Esophagus muscularis mucosa (tissue), 4 donors: ENCODE data around the gene CCL8. TPM values are rescaled to one million over a fixed set of nuclear protein-coding genes. Genes with fewer than 3 reads are reported as not detected.

Source experiments
- DNase-seq: peaks from one replicate; pipeline ENCODE4 v3.0.0-alpha.2; 2017; ENCODE audit errors: extremely low spot score
- H3K27ac ChIP-seq, 4 donors: fragments of 200-600 bp; sonication (generic); replicated peaks in 1 of 4; 1 replicate in 3 of 4; 2 replicates in 1 of 4; pipeline ENCODE4 v1.5.1; 2016 to 2019; ENCODE audit warnings: mild to moderate bottlenecking in 1 of 4
- H3K27me3 ChIP-seq, 4 donors: fragments of 200-600 bp; sonication (generic); one replicate each; pipeline versions ENCODE4 v1.5.1 to v1.6.0; 2016 to 2019
- H3K36me3 ChIP-seq, 4 donors: fragments of 200-600 bp; sonication (generic); one replicate each; pipeline ENCODE4 v1.5.1; 2016 to 2019
- H3K4me1 ChIP-seq, 4 donors: fragments of 200-600 bp; sonication (generic); one replicate each; pipeline ENCODE4 v1.5.1; 2016 to 2019
- H3K4me3 ChIP-seq, 4 donors: fragments of 200-600 bp; sonication (generic); 1 replicate in 2 of 4; 2 replicates in 2 of 4; pipeline ENCODE4 v1.5.1; 2016 to 2019; ENCODE audit warnings: mild to moderate bottlenecking in 4 of 4, moderate library complexity in 1 of 4
- H3K9me3 ChIP-seq, 4 donors: fragments of 200-600 bp; sonication (generic); 1 replicate in 3 of 4; 2 replicates in 1 of 4; pipeline ENCODE4 v1.5.1; 2016 to 2019
- CTCF ChIP-seq, 3 experiments: fragments of 200-600 bp in 2 of 3; fragments of 450-650 bp in 1 of 3; sonication (generic) in 2 of 3; IDR thresholded peaks; one replicate each; pipeline ENCODE4 v1.5.1; 2017 to 2019; ENCODE audit warnings: antibody characterized with exemption in 3 of 3, mild to moderate bottlenecking in 2 of 3, moderate library complexity in 1 of 3
- EP300 ChIP-seq: sonication (generic); formaldehyde crosslinking; IDR thresholded peaks from one replicate; pipeline ENCODE4 v1.6.1; 2017; ENCODE audit warnings: antibody characterized with exemption
- POLR2A ChIP-seq: fragments of 450-650 bp; IDR thresholded peaks from one replicate; pipeline ENCODE4 v1.6.1; 2017; ENCODE audit warnings: antibody characterized with exemption, moderate library complexity, mild to moderate bottlenecking, low read depth
- POLR2AphosphoS5 ChIP-seq, 2 donors: sonication (generic); formaldehyde crosslinking; IDR thresholded peaks; one replicate each; pipeline ENCODE4 v1.6.1; 2017; ENCODE audit warnings: antibody characterized with exemption in 2 of 2
- WGBS: methylation state at CpG from one replicate; pipeline ENCODE4 v1.1.5; 2018; 5-methylcytosine and 5-hydroxymethylcytosine counted together
- intact Hi-C: fragments of 100-400 bp; cut with DNase I; formaldehyde crosslinking; loops from one replicate; pipeline ENCODE4 v1.15.1; 2023
- total RNA-seq, 4 donors: library from RNA; depleted of rRNA; stranded (reverse); fragments of >200 nt; gene quantifications; one replicate each; pipeline versions ENCODE4 v1.1.0 to v1.2.1, GENCODE V29; 2016

The CCL8 gene
- total RNA-seq, 4 donors from 2014 or later = 2.0 TPM; not detected in 3

- Histone ChIP-seq H3K36me3 (no peaks in the 10 kb centered on the region), H3K27ac (no peak overlapping the region), H3K27me3 (no peaks in the 10 kb centered on the region), H3K4me3 (no peak overlapping the region), H3K4me1 (no peaks in the 10 kb centered on the region), H3K9me3 (peaks cover 0 to 9% (median 2%) of the 10 kb centered on the region in 4 donors)
- TF ChIP-seq POLR2A = no peak
- TF ChIP-seq POLR2AphosphoS5 (IDR thresholded peaks at IDR 0.05) = no peak
- intact Hi-C loops = no loop called here
- DNase-seq = peak; percentile 68
- WGBS = 63% methylated on average over 4 of the region's 4 CpGs
Observed at GRCh38 chr17:34349751-34350150, 30.5 kb downstream of the CCL8 start.

- peaks cover 0 to 9% (median 0%) of the 10 kb centered on the region in 4 donors for H3K4me1 ChIP-seq
- no peaks in the 10 kb centered on the region for H3K36me3 ChIP-seq
- no peak overlapping the region for H3K27ac ChIP-seq
- 61% methylated on average over 1 of the region's 1 CpG for WGBS
- TF ChIP-seq POLR2AphosphoS5 (IDR thresholded peaks at IDR 0.05) (no peak), EP300 (no peak), CTCF (IDR thresholded peaks at IDR 0.05) (no peak), POLR2A (no peak)
- no peak overlapping the region for H3K4me3 ChIP-seq
- H3K27me3 ChIP-seq = no peaks in the 10 kb centered on the region
- intact Hi-C loops = no loop called here
- H3K9me3 ChIP-seq = peaks cover 0 to 9% (median 2%) of the 10 kb centered on the region in 4 donors
- DNase-seq = peak; percentile 68
Observed at GRCh38 chr17:34351096-34351495, 31.9 kb downstream of the CCL8 start.

- no peak for DNase-seq
- no peak overlapping the region for H3K27ac ChIP-seq
- no peaks in the 10 kb centered on the region for H3K27me3 ChIP-seq
- no peak overlapping the region for H3K4me3 ChIP-seq
- intact Hi-C loops = no loop called here
- H3K9me3 ChIP-seq = peaks cover 0 to 9% (median 2%) of the 10 kb centered on the region in 4 donors
- no peak for TF ChIP-seq EP300
- TF ChIP-seq CTCF (IDR thresholded peaks at IDR 0.05) = no peak
- no peak for TF ChIP-seq POLR2A
- TF ChIP-seq POLR2AphosphoS5 (IDR thresholded peaks at IDR 0.05) = no peak
- H3K36me3 ChIP-seq = no peaks in the 10 kb centered on the region
- peaks cover 0 to 9% (median 1%) of the 10 kb centered on the region in 4 donors for H3K4me1 ChIP-seq
Observed at GRCh38 chr17:34352191-34352590, 33.0 kb downstream of the CCL8 start.

GRCh38 chr17:34354637-34355036, 35.4 kb downstream of the CCL8 start:
- intact Hi-C loops = no loop called here

GRCh38 chr17:34356194-34356593, 37.0 kb downstream of the CCL8 start, which contains the start of gene CCL13:
Gene CCL13, plus strand, starts transcription at chr17:34356480. Its CDS starts 47 bp downstream, at chr17:34356527.
- Histone ChIP-seq H3K27ac (peak within 1 kb of the TSS in 3 of 4 donors; percentile 6 to 34 (median 7)), H3K9me3 (peaks cover 0 to 9% (median 2%) of the 10 kb centered on the region in 4 donors), H3K27me3 (no peaks in the 10 kb centered on the region), H3K36me3 (no peaks in the 10 kb centered on the region), H3K4me3 (no peak within 1 kb of the TSS), H3K4me1 (peaks cover 0 to 16% (median 2%) of the 10 kb centered on the region in 4 donors)
- DNase-seq = peak; percentile 89
- intact Hi-C loops = no loop called here
- TF ChIP-seq POLR2AphosphoS5 (IDR thresholded peaks at IDR 0.05) = no peak
- no peak for TF ChIP-seq POLR2A
- 88% methylated on average over 5 of the region's 5 CpGs for WGBS

More at GRCh38 chr17:34354637-34355036, 35.4 kb downstream of the CCL8 start:
- no peaks in the 10 kb centered on the region for H3K27me3 ChIP-seq
- H3K4me1 ChIP-seq = peaks cover 0 to 9% (median 1%) of the 10 kb centered on the region in 4 donors
- H3K27ac ChIP-seq = no peak overlapping the region
- DNase-seq = no peak
- H3K36me3 ChIP-seq = no peaks in the 10 kb centered on the region
- no peak overlapping the region for H3K4me3 ChIP-seq
- TF ChIP-seq CTCF (IDR thresholded peaks at IDR 0.05) (no peak), POLR2AphosphoS5 (IDR thresholded peaks at IDR 0.05) (no peak), EP300 (no peak), POLR2A (no peak)
- peaks cover 0 to 9% (median 2%) of the 10 kb centered on the region in 4 donors for H3K9me3 ChIP-seq

GRCh38 chr17:34357398-34357797, 38.2 kb downstream of the CCL8 start:
- intact Hi-C loops = no loop called here
- WGBS = 69% methylated on average over 2 of the region's 2 CpGs
- H3K36me3 ChIP-seq = no peaks in the 10 kb centered on the region
- H3K4me3 ChIP-seq = no peak overlapping the region
- TF ChIP-seq POLR2A (no peak), CTCF (IDR thresholded peaks at IDR 0.05) (no peak), POLR2AphosphoS5 (IDR thresholded peaks at IDR 0.05) (no peak), EP300 (no peak)
- H3K9me3 ChIP-seq = peaks cover 0 to 9% (median 2%) of the 10 kb centered on the region in 4 donors
- no peak overlapping the region for H3K27ac ChIP-seq
- H3K27me3 ChIP-seq = peaks cover 0 to 7% (median 0%) of the 10 kb centered on the region in 4 donors
- peak; percentile 68 for DNase-seq
- peaks cover 0 to 17% (median 3%) of the 10 kb centered on the region in 4 donors for H3K4me1 ChIP-seq
